GM19035 (cell line): Measurements from ENCODE around the gene ANKRD36C.
"Not testable (repeated sequence)": the region's sequence is repeated elsewhere in the genome, so short reads cannot be mapped to it uniquely, and the experiment has no call there.

Source experiments
- ATAC-seq: cut with Tn5 transposase; IDR thresholded peaks from one replicate; pipeline ENCODE4 v1.9.1; 2021; ENCODE audit not compliant: unreplicated experiment

ANKRD36C gene

GRCh38 chr2:96008051-96008450 lies 16.4 kb upstream of the ANKRD36C start:
- not testable (repeated sequence) for ATAC-seq

- not testable (repeated sequence) for ATAC-seq
Observed at GRCh38 chr2:96006248-96006647, 14.6 kb upstream of the ANKRD36C start.

- ATAC-seq: peak; percentile 51
Observed at GRCh38 chr2:95992520-95993272, 1.1 kb upstream of the ANKRD36C start.

GRCh38 chr2:95992102-95992501 lies 478 bp upstream of the ANKRD36C start:
- peak; percentile 45 for ATAC-seq

GRCh38 chr2:95990884-95991283 lies 740 bp downstream of the ANKRD36C start:
- ATAC-seq: not testable (repeated sequence)

- ATAC-seq: not testable (repeated sequence)
Observed at GRCh38 chr2:95951662-95952061, 40.0 kb downstream of the ANKRD36C start.

GRCh38 chr2:95948039-95948438 lies 43.6 kb downstream of the ANKRD36C start:
- not testable (repeated sequence) for ATAC-seq

- not testable (repeated sequence) for ATAC-seq
Observed at GRCh38 chr2:95939947-95940346, 51.7 kb downstream of the ANKRD36C start.

- not testable (repeated sequence) for ATAC-seq
Observed at GRCh38 chr2:95930740-95931139, 60.9 kb downstream of the ANKRD36C start.

- ATAC-seq: not testable (repeated sequence)
Observed at GRCh38 chr2:95917007-95917406, 74.6 kb downstream of the ANKRD36C start.

- not testable (repeated sequence) for ATAC-seq
Observed at GRCh38 chr2:95915131-95915530, 76.5 kb downstream of the ANKRD36C start.

- ATAC-seq: not testable (repeated sequence)
Observed at GRCh38 chr2:95911431-95911830, 80.2 kb downstream of the ANKRD36C start.

- not testable (repeated sequence) for ATAC-seq
Observed at GRCh38 chr2:95894443-95894842, 97.2 kb downstream of the ANKRD36C start.

GRCh38 chr2:95867929-95868328 lies 123.7 kb downstream of the ANKRD36C start:
- ATAC-seq: not testable (repeated sequence)

- ATAC-seq: not testable (repeated sequence)
Observed at GRCh38 chr2:95867047-95867677, 124.5 kb downstream of the ANKRD36C start.

GRCh38 chr2:95862121-95862520 lies 129.5 kb downstream of the ANKRD36C start:
- ATAC-seq: not testable (repeated sequence)

GRCh38 chr2:95836151-95836550 lies 155.5 kb downstream of the ANKRD36C start:
- ATAC-seq: no peak

GRCh38 chr2:95834077-95835013 lies 157.3 kb downstream of the ANKRD36C start:
- not testable (repeated sequence) for ATAC-seq

- ATAC-seq: not testable (repeated sequence)
Observed at GRCh38 chr2:95824218-95824617, 167.4 kb downstream of the ANKRD36C start.

- ATAC-seq: not testable (repeated sequence)
Observed at GRCh38 chr2:95817521-95817920, 174.1 kb downstream of the ANKRD36C start.

- ATAC-seq: not testable (repeated sequence)
Observed at GRCh38 chr2:95813311-95813710, 178.3 kb downstream of the ANKRD36C start.
